Uterine smooth muscle cell (primary cell): Measurements from ENCODE around the gene DCBLD2. TPM values are rescaled to one million over a fixed set of nuclear protein-coding genes. Genes with fewer than 3 reads are reported as not detected.

Source experiments
- total RNA-seq: library from RNA; depleted of rRNA; stranded (reverse); fragments of >200 nt; gene quantifications from 2 replicates; pipeline ENCODE4 v1.2.3, GENCODE V29; 2014

The DCBLD2 gene
- total RNA-seq = 311 and 463 TPM in 2 replicates

GRCh38 chr3:98901392-98902350 is at the start of gene DCBLD2:
Gene DCBLD2 (minus strand): TSS chr3:98901695. CDS start chr3:98901326, 369 bp downstream.

GRCh38 chr3:98763076-98763475 is 138.4 kb downstream of the DCBLD2 start, which contains the start of gene ST3GAL6:
Gene ST3GAL6 (plus strand): TSS chr3:98763340. CDS start chr3:98768441, 5,101 bp downstream.

Other genes with a start within 250 kb of the DCBLD2 start
- 4.1 and 12.9 TPM in 2 replicates for gene ST3GAL6, start 138.4 kb downstream of the DCBLD2 start, total RNA-seq